ENCODE measurements around the gene KRTAP1-3.

KRTAP1-3 gene

GRCh38 chr17:41019415-41019814, 15.3 kb downstream of the KRTAP1-3 start:
- Histone ChIP-seq H3K79me1 (ENCODE audit: low read length) (no peaks in the 10 kb centered on the region), H2BK12ac (ENCODE audit: low read length) (no peak overlapping the region), H4K91ac (ENCODE audit: low read depth, low read length) (no peak overlapping the region), H2BK5ac (ENCODE audit: low read depth, low read length, poor library complexity) (no peak overlapping the region), H3K4me1 (ENCODE audit: control insufficient read depth in 1 of 2, insufficient read depth in 2 of 2, low read length in 2 of 2) (no peaks in the 10 kb centered on the region), H3K4me2 (ENCODE audit: low read length) (no peak overlapping the region), H3K27me3 (ENCODE audit: insufficient read depth, low read length) (no peaks in the 10 kb centered on the region), H4K12ac (ENCODE audit: low read depth, low read length) (no peak overlapping the region), H2BK120ac (ENCODE audit: insufficient read depth, low read length, poor library complexity) (no peak overlapping the region), H3K9me3 (ENCODE audit: insufficient read depth, low read depth, low read length) (no peaks in the 10 kb centered on the region), H2AFZ (ENCODE audit: insufficient read depth, low read length, poor library complexity) (no peak overlapping the region), H3K9ac (ENCODE audit: low read length) (no peak overlapping the region), H3K18ac (ENCODE audit: low read length) (no peak overlapping the region), H3K14ac (ENCODE audit: low read length) (no peak overlapping the region), H3K23ac (ENCODE audit: low read length) (no peak overlapping the region), H2AK5ac (ENCODE audit: low read length) (no peak overlapping the region), H3K4me3 (ENCODE audit: low read depth, low read length) (no peak overlapping the region), H4K8ac (ENCODE audit: low read depth, low read length) (no peak overlapping the region), H3K27ac (ENCODE audit: low read depth, low read length) (no peak overlapping the region), H3K79me2 (ENCODE audit: control insufficient read depth, insufficient read depth, low read length, poor library complexity) (no peaks in the 10 kb centered on the region), H3K36me3 (ENCODE audit: control insufficient read depth in 1 of 2, insufficient read depth in 2 of 2, low read length in 2 of 2) (no peaks in the 10 kb centered on the region), H3K4ac (ENCODE audit: low read depth, low read length) (no peak overlapping the region)
- no CpG with 5 or more reads among the region's 3 CpGs for WGBS (ENCODE audit: extremely low coverage, insufficient coverage, insufficient read length)
- DNase-seq: no peak

GRCh38 chr17:41018541-41018940, 16.1 kb downstream of the KRTAP1-3 start:
- Histone ChIP-seq H3K4me3 (ENCODE audit: low read depth, low read length) (no peak overlapping the region), H3K4ac (ENCODE audit: low read depth, low read length) (no peak overlapping the region), H4K8ac (ENCODE audit: low read depth, low read length) (no peak overlapping the region), H3K23ac (ENCODE audit: low read length) (no peak overlapping the region), H2BK120ac (ENCODE audit: insufficient read depth, low read length, poor library complexity) (no peak overlapping the region), H3K9ac (ENCODE audit: low read length) (no peak overlapping the region), H4K91ac (ENCODE audit: low read depth, low read length) (no peak overlapping the region), H3K79me2 (ENCODE audit: control insufficient read depth, insufficient read depth, low read length, poor library complexity) (no peaks in the 10 kb centered on the region), H2AFZ (ENCODE audit: insufficient read depth, low read length, poor library complexity) (no peak overlapping the region), H3K14ac (ENCODE audit: low read length) (no peak overlapping the region), H3K36me3 (ENCODE audit: control insufficient read depth in 1 of 2, insufficient read depth in 2 of 2, low read length in 2 of 2) (no peaks in the 10 kb centered on the region), H3K4me2 (ENCODE audit: low read length) (no peak overlapping the region), H3K27ac (ENCODE audit: low read depth, low read length) (no peak overlapping the region), H3K18ac (ENCODE audit: low read length) (no peak overlapping the region), H3K79me1 (ENCODE audit: low read length) (no peaks in the 10 kb centered on the region), H3K9me3 (ENCODE audit: insufficient read depth, low read depth, low read length) (no peaks in the 10 kb centered on the region), H2BK5ac (ENCODE audit: low read depth, low read length, poor library complexity) (no peak overlapping the region), H3K4me1 (ENCODE audit: control insufficient read depth in 1 of 2, insufficient read depth in 2 of 2, low read length in 2 of 2) (no peaks in the 10 kb centered on the region), H4K12ac (ENCODE audit: low read depth, low read length) (no peak overlapping the region), H2BK12ac (ENCODE audit: low read length) (no peak overlapping the region), H2AK5ac (ENCODE audit: low read length) (no peak overlapping the region), H3K27me3 (ENCODE audit: insufficient read depth, low read length) (no peaks in the 10 kb centered on the region)
- DNase-seq: no peak
- no CpG with 5 or more reads among the region's 3 CpGs for WGBS (ENCODE audit: extremely low coverage, insufficient coverage, insufficient read length)

- H3K18ac ChIP-seq (ENCODE audit: low read length): no peak overlapping the region
- H3K79me2 ChIP-seq (ENCODE audit: control insufficient read depth, insufficient read depth, low read length, poor library complexity): no peaks in the 10 kb centered on the region
These were observed 18.0 kb downstream of the KRTAP1-3 start for GRCh38 chr17:41016578-41017215.

GRCh38 chr17:41015454-41015853, 19.2 kb downstream of the KRTAP1-3 start:
- H3K14ac ChIP-seq (ENCODE audit: low read length): no peak overlapping the region
- H4K8ac ChIP-seq (ENCODE audit: low read depth, low read length): no peak overlapping the region
- no CpG with 5 or more reads among the region's 7 CpGs for WGBS (ENCODE audit: extremely low coverage, insufficient coverage, insufficient read length)

More at GRCh38 chr17:41016578-41017215, 18.0 kb downstream of the KRTAP1-3 start:
- Histone ChIP-seq H3K23ac (ENCODE audit: low read length) (no peak overlapping the region), H3K4me1 (ENCODE audit: control insufficient read depth in 1 of 2, insufficient read depth in 2 of 2, low read length in 2 of 2) (no peaks in the 10 kb centered on the region), H3K14ac (ENCODE audit: low read length) (no peak overlapping the region), H3K4me2 (ENCODE audit: low read length) (no peak overlapping the region), H3K4me3 (ENCODE audit: low read depth, low read length) (no peak overlapping the region), H3K27me3 (ENCODE audit: insufficient read depth, low read length) (no peaks in the 10 kb centered on the region), H3K27ac (ENCODE audit: low read depth, low read length) (no peak overlapping the region), H4K12ac (ENCODE audit: low read depth, low read length) (no peak overlapping the region), H2BK120ac (ENCODE audit: insufficient read depth, low read length, poor library complexity) (no peak overlapping the region), H3K36me3 (ENCODE audit: control insufficient read depth in 1 of 2, insufficient read depth in 2 of 2, low read length in 2 of 2) (no peaks in the 10 kb centered on the region), H4K8ac (ENCODE audit: low read depth, low read length) (no peak overlapping the region), H2BK5ac (ENCODE audit: low read depth, low read length, poor library complexity) (no peak overlapping the region), H2AK5ac (ENCODE audit: low read length) (no peak overlapping the region), H3K9ac (ENCODE audit: low read length) (no peak overlapping the region), H3K4ac (ENCODE audit: low read depth, low read length) (no peak overlapping the region), H2BK12ac (ENCODE audit: low read length) (no peak overlapping the region), H3K9me3 (ENCODE audit: insufficient read depth, low read depth, low read length) (no peaks in the 10 kb centered on the region), H2AFZ (ENCODE audit: insufficient read depth, low read length, poor library complexity) (no peak overlapping the region), H4K91ac (ENCODE audit: low read depth, low read length) (no peak overlapping the region), H3K79me1 (ENCODE audit: low read length) (no peaks in the 10 kb centered on the region)
- no CpG with 5 or more reads among the region's 13 CpGs for WGBS (ENCODE audit: extremely low coverage, insufficient coverage, insufficient read length)
- no peak for DNase-seq

More at GRCh38 chr17:41015454-41015853, 19.2 kb downstream of the KRTAP1-3 start:
- Histone ChIP-seq H3K27me3 (ENCODE audit: insufficient read depth, low read length) (no peaks in the 10 kb centered on the region), H3K18ac (ENCODE audit: low read length) (no peak overlapping the region), H4K91ac (ENCODE audit: low read depth, low read length) (no peak overlapping the region), H3K4ac (ENCODE audit: low read depth, low read length) (no peak overlapping the region), H2AK5ac (ENCODE audit: low read length) (no peak overlapping the region), H2BK12ac (ENCODE audit: low read length) (no peak overlapping the region), H2AFZ (ENCODE audit: insufficient read depth, low read length, poor library complexity) (no peak overlapping the region), H3K79me2 (ENCODE audit: control insufficient read depth, insufficient read depth, low read length, poor library complexity) (no peaks in the 10 kb centered on the region), H2BK5ac (ENCODE audit: low read depth, low read length, poor library complexity) (no peak overlapping the region), H2BK120ac (ENCODE audit: insufficient read depth, low read length, poor library complexity) (no peak overlapping the region), H3K4me2 (ENCODE audit: low read length) (no peak overlapping the region), H3K4me1 (ENCODE audit: control insufficient read depth in 1 of 2, insufficient read depth in 2 of 2, low read length in 2 of 2) (no peaks in the 10 kb centered on the region), H3K36me3 (ENCODE audit: control insufficient read depth in 1 of 2, insufficient read depth in 2 of 2, low read length in 2 of 2) (no peaks in the 10 kb centered on the region), H3K9me3 (ENCODE audit: insufficient read depth, low read depth, low read length) (no peaks in the 10 kb centered on the region), H3K4me3 (ENCODE audit: low read depth, low read length) (no peak overlapping the region), H3K23ac (ENCODE audit: low read length) (no peak overlapping the region), H3K9ac (ENCODE audit: low read length) (no peak overlapping the region), H3K27ac (ENCODE audit: low read depth, low read length) (no peak overlapping the region), H4K12ac (ENCODE audit: low read depth, low read length) (no peak overlapping the region), H3K79me1 (ENCODE audit: low read length) (no peaks in the 10 kb centered on the region)
- no peak for DNase-seq
